Measurements from ENCODE around the gene FAM234B. TPM values are rescaled to one million over a fixed set of nuclear protein-coding genes. Genes with fewer than 3 reads are reported as not detected.

The FAM234B gene
- 1 to 10 TPM in 2 of 3 donors, under 1 TPM in 1; 0.14 to 1.5 (median 1.3) TPM for polyA plus RNA-seq

DNA sequence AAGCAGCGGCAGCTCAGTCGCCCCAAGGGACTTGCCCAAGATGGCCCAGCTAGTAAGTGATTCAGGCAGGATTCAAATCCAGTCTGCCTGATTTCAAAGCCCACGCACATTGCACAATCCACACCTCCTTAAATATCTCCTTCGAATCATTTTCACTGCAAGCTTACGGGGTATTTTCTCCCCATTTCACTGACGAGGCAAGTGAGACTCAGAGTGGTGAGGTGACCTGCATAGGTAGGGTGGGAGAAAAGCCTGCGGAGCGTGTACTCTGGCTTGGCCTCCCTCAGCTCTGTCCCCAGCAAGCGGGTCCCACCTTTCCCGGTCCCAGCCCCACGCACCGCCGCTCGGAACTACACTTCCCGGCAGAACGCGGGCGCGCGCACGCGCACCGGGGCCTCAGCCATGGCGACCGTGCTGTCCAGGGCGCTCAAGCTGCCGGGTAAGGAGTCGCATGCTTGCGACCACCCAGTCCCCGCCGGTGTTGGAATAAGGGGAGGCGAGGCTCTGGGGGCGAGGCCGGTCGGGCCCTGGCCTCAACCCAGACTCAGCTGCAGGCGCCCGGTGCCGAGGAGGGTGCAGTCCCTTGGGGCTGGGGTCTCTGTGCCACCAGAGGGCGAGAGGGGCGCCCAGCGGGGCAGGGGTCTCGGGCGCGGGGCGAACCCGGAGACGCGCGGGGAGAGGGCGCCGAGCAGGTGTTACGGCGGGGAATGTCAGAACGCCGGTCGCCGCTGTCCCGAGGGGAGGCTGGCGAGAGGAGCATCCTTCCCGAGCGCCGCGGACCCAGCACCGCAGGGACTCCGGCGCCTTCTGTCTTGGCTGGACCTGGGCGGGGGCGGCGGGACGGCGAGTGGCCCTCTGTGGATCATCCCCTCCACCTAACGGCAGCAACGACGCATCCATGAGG lies at the start of gene FAM234B:
Gene FAM234B (plus strand): TSS at position 380 of the 904 bp plus-strand sequence. CDS start 23 bp downstream, at position 403.
- H3K27ac Mint-ChIP-seq = peak within 1 kb of the TSS in 2 of 6 donors; percentile 60 to 65
- no peaks in the 10 kb centered on the region for H3K9me3 Mint-ChIP-seq

GRCh38 chr12:12995088-12995487 lies 49.1 kb upstream of the FAM234B start:
- DNase-seq = no peak
- no peak overlapping the region for H3K27ac Mint-ChIP-seq
- no peak overlapping the region for H3K4me3 Mint-ChIP-seq
- H3K4me1 Mint-ChIP-seq = peaks cover 20 to 22% of the 10 kb centered on the region in 2 donors
- H3K9me3 Mint-ChIP-seq = no peaks in the 10 kb centered on the region
- H3K27me3 Mint-ChIP-seq (ENCODE audit: low read depth in 3 of 3) = peaks cover 0 to 2% (median 0%) of the 10 kb centered on the region in 3 donors
- peaks cover 0 to 6% (median 0%) of the 10 kb centered on the region in 3 donors for H3K36me3 Mint-ChIP-seq

More for the DNA sequence above, at the start of gene FAM234B:
- peak; percentile 46 to 68 (median 60) for DNase-seq
- H3K4me1 Mint-ChIP-seq = peaks cover 7 to 9% of the 10 kb centered on the region in 2 donors
- peak within 1 kb of the TSS; percentile 83 to 90 (median 87) for H3K4me3 Mint-ChIP-seq
- peaks cover 0 to 2% (median 1%) of the 10 kb centered on the region in 3 donors for H3K27me3 Mint-ChIP-seq (ENCODE audit: low read depth in 3 of 3)
- H3K36me3 Mint-ChIP-seq = no peaks in the 10 kb centered on the region

DNA sequence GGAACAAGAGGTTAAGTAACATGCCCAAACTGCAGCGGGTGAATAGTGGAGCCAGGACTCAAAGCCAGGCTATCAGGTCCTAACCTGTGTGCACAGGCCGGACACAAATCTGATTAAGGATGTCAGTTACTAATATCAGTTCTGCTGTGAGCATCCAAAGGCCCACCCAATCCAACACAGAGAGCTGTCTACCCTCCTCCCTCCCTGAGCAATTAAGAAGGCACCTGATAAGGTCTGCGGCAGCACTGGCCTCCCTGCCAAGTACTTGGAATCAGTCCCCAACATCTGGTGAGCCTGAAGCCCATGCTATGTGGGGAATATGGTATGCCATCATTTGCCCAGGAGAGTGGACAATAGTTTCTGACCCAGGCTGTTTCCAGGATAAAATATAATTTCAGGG lies 48.0 kb upstream of the FAM234B start:
- Mint-ChIP-seq H3K36me3 (peaks cover 0 to 6% (median 0%) of the 10 kb centered on the region in 3 donors), H3K27me3 (ENCODE audit: low read depth in 3 of 3) (peaks cover 2 to 8% (median 4%) of the 10 kb centered on the region in 3 donors), H3K27ac (no peak overlapping the region), H3K4me3 (no peak overlapping the region), H3K4me1 (peaks cover 24 to 28% of the 10 kb centered on the region in 2 donors), H3K9me3 (no peaks in the 10 kb centered on the region)
- DNase-seq = no peak

- H3K27me3 Mint-ChIP-seq (ENCODE audit: low read depth in 3 of 3) = peaks cover 2 to 8% (median 7%) of the 10 kb centered on the region in 3 donors
- H3K9me3 Mint-ChIP-seq = no peaks in the 10 kb centered on the region
- peaks cover 30 to 35% of the 10 kb centered on the region in 2 donors for H3K4me1 Mint-ChIP-seq
- H3K4me3 Mint-ChIP-seq = no peak overlapping the region
- no peak overlapping the region for H3K27ac Mint-ChIP-seq
- H3K36me3 Mint-ChIP-seq = peaks cover 0 to 6% (median 0%) of the 10 kb centered on the region in 3 donors
- DNase-seq = no peak
Observed at GRCh38 chr12:12997156-12997555, 47.0 kb upstream of the FAM234B start.

DNA sequence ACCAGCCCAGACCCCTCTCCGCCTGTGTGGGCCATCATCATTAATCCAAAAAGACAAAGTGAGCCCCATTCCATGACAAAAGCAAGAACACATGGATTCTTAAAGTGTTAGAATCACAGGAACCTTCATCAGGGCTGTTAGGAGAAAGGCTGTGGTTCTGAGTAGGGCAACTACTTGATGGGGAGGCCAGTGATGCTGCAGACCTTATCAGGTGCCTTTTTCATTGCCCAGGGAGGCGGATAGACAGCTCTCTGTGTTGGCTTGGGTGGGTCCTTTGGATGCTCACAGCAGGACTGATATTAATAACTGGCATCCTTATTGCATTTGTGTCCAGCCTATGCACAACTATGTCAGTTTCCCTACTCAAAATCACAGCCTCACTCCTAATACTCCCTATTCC lies 46.4 kb upstream of the FAM234B start:
- H3K27me3 Mint-ChIP-seq (ENCODE audit: low read depth in 3 of 3) = peaks cover 2 to 8% (median 7%) of the 10 kb centered on the region in 3 donors
- H3K27ac Mint-ChIP-seq = no peak overlapping the region
- DNase-seq = no peak
- H3K36me3 Mint-ChIP-seq = peaks cover 0 to 6% (median 0%) of the 10 kb centered on the region in 3 donors
- H3K4me1 Mint-ChIP-seq = peaks cover 33 to 34% of the 10 kb centered on the region in 2 donors
- H3K4me3 Mint-ChIP-seq = no peak overlapping the region
- no peaks in the 10 kb centered on the region for H3K9me3 Mint-ChIP-seq

- Mint-ChIP-seq H3K27me3 (ENCODE audit: low read depth in 3 of 3) (peaks cover 2 to 8% (median 7%) of the 10 kb centered on the region in 3 donors), H3K9me3 (no peaks in the 10 kb centered on the region), H3K4me1 (peaks cover 28% of the 10 kb centered on the region in 2 donors), H3K36me3 (peaks cover 0 to 6% (median 0%) of the 10 kb centered on the region in 3 donors), H3K4me3 (no peak overlapping the region), H3K27ac (no peak overlapping the region)
- no peak for DNase-seq
Observed at GRCh38 chr12:12998248-12998647, 45.9 kb upstream of the FAM234B start.

DNA sequence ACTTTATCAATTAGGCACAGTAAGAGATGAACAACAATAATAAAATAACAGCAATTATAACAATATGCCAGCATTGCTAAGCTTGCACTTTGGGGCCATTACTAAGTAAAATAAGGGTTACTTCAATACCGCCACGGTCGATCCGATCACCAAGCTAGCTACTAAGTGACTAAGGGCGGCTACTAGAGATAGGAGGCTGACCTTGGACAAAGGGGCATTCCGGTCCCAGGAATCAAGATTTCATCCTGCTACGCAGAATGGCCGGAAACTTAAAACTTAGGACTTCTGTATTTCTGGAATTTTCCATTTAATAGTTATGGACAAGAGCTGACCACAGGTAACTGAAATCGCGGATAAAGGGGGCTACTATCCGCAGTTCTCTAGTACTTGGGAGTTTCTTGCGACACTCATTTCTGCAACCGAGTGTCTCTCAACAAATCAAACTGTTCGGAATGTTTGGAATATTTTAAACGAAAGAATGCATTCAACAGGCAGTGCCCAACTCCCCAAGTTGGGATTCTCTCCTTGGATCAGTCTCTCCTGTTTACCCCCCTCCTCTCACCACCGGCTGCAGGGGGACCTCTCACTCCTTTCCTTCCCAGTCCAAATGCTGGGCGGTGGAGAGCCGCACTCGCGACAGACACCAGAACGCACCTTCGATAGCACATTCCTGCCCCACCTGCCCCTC lies 44.8 kb upstream of the FAM234B start:
- no peaks in the 10 kb centered on the region for H3K36me3 Mint-ChIP-seq
- peaks cover 26 to 27% of the 10 kb centered on the region in 2 donors for H3K4me1 Mint-ChIP-seq
- H3K27me3 Mint-ChIP-seq (ENCODE audit: low read depth in 3 of 3) = peaks cover 2 to 8% (median 7%) of the 10 kb centered on the region in 3 donors
- DNase-seq = no peak
- no peaks in the 10 kb centered on the region for H3K9me3 Mint-ChIP-seq
- peak overlapping the region in 5 of 6 donors; percentile 19 to 87 (median 40) for H3K27ac Mint-ChIP-seq
- H3K4me3 Mint-ChIP-seq = peak overlapping the region; percentile 88 to 98 (median 97)

- Mint-ChIP-seq H3K4me3 (peak within 1 kb of the TSS; percentile 88 to 98 (median 97)), H3K4me1 (peaks cover 26 to 27% of the 10 kb centered on the region in 2 donors), H3K27me3 (ENCODE audit: low read depth in 3 of 3) (peaks cover 2 to 7% (median 6%) of the 10 kb centered on the region in 3 donors), H3K9me3 (no peaks in the 10 kb centered on the region), H3K27ac (peak within 1 kb of the TSS; percentile 74 to 97 (median 82)), H3K36me3 (no peaks in the 10 kb centered on the region)
- peak; percentile 93 to 95 (median 94) for DNase-seq
Observed at GRCh38 chr12:12999959-13000615, 44.1 kb upstream of the FAM234B start, which contains the start of gene HEBP1. TSS of gene HEBP1 (minus strand) at chr12:13000265. CDS start at chr12:13000114, 151 bp downstream.

- Mint-ChIP-seq H3K4me3 (peak overlapping the region; percentile 88 to 98 (median 97)), H3K9me3 (no peaks in the 10 kb centered on the region), H3K36me3 (no peaks in the 10 kb centered on the region), H3K4me1 (peaks cover 26 to 27% of the 10 kb centered on the region in 2 donors), H3K27me3 (ENCODE audit: low read depth in 3 of 3) (peaks cover 2 to 8% (median 7%) of the 10 kb centered on the region in 3 donors), H3K27ac (peak overlapping the region; percentile 68 to 97 (median 82))
- DNase-seq = no peak
Observed at GRCh38 chr12:13000616-13000924, 43.6 kb upstream of the FAM234B start.

DNA sequence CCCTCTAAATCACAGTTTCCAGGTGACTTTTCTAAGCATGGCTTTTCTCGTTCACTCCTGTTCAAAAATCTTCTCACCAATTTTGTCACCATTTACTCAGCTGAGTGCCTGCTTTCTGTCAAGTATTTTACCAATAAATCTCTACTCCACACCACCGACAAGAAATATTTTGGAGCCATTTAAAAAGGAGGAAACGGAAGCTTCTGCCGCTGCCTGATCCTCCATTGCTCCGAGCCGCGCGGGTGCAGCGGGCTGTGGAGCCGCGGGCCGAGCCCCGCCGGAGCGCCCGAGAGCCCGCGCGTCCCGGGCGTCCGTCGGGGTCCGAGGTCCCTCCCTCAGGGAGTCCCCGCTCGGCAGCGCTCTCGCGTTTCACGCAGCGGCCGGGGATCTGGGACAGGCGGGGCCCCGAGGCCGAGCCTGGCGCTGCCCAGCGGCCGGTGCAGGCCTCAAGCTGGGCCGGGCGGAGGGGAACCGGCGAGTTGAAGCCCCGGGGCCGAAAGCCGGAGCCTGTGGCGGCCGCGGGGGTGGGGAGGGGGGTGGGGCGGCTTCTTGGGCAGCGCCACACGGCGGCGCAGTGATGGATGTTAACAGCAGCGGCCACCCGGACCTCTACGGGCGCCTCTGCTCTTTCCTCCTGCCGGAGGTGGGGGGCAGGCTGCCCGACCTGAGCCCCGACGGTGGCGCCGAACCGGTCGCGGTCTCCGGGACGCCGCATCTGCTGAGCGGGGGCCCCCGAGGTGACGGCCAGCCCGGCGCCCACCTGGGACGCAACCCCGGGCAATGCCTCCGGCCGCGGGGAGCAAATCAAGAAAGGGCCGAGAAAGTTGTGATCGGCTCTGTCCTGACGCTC lies 43.0 kb upstream of the FAM234B start:
- Mint-ChIP-seq H3K4me3 (peak overlapping the region; percentile 88 to 98 (median 97)), H3K9me3 (no peaks in the 10 kb centered on the region), H3K27me3 (ENCODE audit: low read depth in 3 of 3) (peaks cover 2 to 9% (median 7%) of the 10 kb centered on the region in 3 donors), H3K27ac (peak overlapping the region; percentile 68 to 97 (median 82)), H3K36me3 (no peaks in the 10 kb centered on the region), H3K4me1 (peaks cover 26 to 27% of the 10 kb centered on the region in 2 donors)
- DNase-seq = peak; percentile 48 to 55 (median 50)

GRCh38 chr12:13001775-13002040 lies 42.5 kb upstream of the FAM234B start:
- Mint-ChIP-seq H3K36me3 (no peaks in the 10 kb centered on the region), H3K4me3 (peak overlapping the region; percentile 72 to 90 (median 87)), H3K4me1 (peaks cover 26 to 27% of the 10 kb centered on the region in 2 donors), H3K9me3 (no peaks in the 10 kb centered on the region), H3K27ac (peak overlapping the region; percentile 8 to 81 (median 51)), H3K27me3 (ENCODE audit: low read depth in 3 of 3) (peaks cover 2 to 12% (median 7%) of the 10 kb centered on the region in 3 donors)
- DNase-seq = no peak

DNA sequence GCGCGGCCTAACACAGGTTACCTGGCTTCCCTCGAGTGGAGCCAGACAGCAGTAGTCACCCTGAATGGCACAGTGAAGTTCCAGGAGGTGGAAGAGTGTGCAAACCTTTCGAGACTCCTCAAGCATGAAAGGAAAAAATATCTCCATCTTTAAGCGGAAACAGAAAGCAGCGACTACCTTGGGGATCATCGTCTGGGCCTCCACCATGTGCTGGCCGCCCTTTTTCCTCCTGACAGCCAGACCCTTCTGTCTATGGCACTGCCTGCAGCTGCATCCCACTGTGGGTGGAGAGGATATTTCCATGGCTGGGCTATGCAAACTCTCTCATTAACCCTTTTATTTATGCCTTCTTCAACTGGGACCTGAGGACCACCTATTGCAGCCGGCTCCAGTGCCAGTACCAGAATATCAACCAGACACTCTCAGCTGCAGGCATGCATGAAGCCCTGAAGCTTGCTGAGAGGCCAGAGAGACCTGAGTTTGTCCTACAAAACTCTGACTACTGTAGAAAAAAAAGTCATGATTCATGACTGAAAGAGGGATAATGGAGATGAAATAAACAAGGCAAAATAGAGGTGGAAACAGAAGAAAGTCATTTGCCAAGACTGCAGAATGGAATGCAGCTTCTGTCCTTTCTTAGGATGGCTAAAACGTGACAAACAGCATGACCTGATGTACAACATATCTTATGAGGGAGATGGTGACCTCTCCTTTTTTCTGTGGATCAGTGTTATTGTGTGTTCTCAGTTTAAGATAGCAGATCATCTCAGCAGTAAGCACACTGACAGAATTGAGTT lies 41.7 kb upstream of the FAM234B start:
- Mint-ChIP-seq H3K27ac (peak overlapping the region in 2 of 6 donors; percentile 61 to 81), H3K9me3 (no peaks in the 10 kb centered on the region), H3K4me3 (peak overlapping the region; percentile 72 to 90 (median 87)), H3K36me3 (no peaks in the 10 kb centered on the region), H3K27me3 (ENCODE audit: low read depth in 3 of 3) (peaks cover 2 to 12% (median 10%) of the 10 kb centered on the region in 3 donors), H3K4me1 (peaks cover 26 to 27% of the 10 kb centered on the region in 2 donors)
- no peak for DNase-seq

Data from immature natural killer cell (primary cell).